Liver (tissue), 9 donors: Measurements from ENCODE around the gene CHRDL2. TPM values are rescaled to one million over a fixed set of nuclear protein-coding genes. Genes with fewer than 3 reads are reported as not detected.

Experiments used
- DNase-seq: peaks from one replicate; pipeline ENCODE4 v3.0.0-alpha.2; 2017; ENCODE audit warnings: low spot score
- H3K27ac ChIP-seq, 2 donors: one replicate each; pipeline ENCODE4 v1.7.0; 2013; ENCODE audit warnings: inconsistent platforms in 2 of 2, low read length in 2 of 2, control low read depth in 1 of 2, low read depth in 1 of 2, mild to moderate bottlenecking in 1 of 2
- H3K27me3 ChIP-seq, 4 donors: one replicate each; pipeline versions ENCODE4 v1.6.1 to v1.7.0; 2013; ENCODE audit warnings: low read length in 3 of 4, inconsistent platforms in 1 of 4, mild to moderate bottlenecking in 1 of 4, moderate library complexity in 1 of 4; ENCODE audit not compliant: control insufficient read depth in 4 of 4, insufficient read depth in 4 of 4
- H3K36me3 ChIP-seq, 4 donors: one replicate each; pipeline versions ENCODE4 v1.6.1 to v1.7.0; 2013; ENCODE audit warnings: low read length in 3 of 4, mild to moderate bottlenecking in 3 of 4, low read depth in 1 of 4, moderate library complexity in 1 of 4; ENCODE audit not compliant: control insufficient read depth in 4 of 4, insufficient read depth in 3 of 4
- H3K4me1 ChIP-seq, 4 donors: one replicate each; pipeline versions ENCODE4 v1.6.1 to v1.7.0; 2013; ENCODE audit warnings: low read length in 3 of 4, mild to moderate bottlenecking in 3 of 4, moderate library complexity in 1 of 4; ENCODE audit not compliant: control insufficient read depth in 4 of 4, insufficient read depth in 4 of 4
- H3K4me3 ChIP-seq, 3 donors: one replicate each; pipeline versions ENCODE4 v1.6.1 to v1.7.0; 2013; ENCODE audit warnings: low read length in 3 of 3, control low read depth in 1 of 3, low read depth in 1 of 3, mild to moderate bottlenecking in 1 of 3
- H3K9ac ChIP-seq, 2 donors: one replicate each; pipeline ENCODE4 v1.7.0; 2013; ENCODE audit warnings: low read length in 2 of 2, mild to moderate bottlenecking in 2 of 2, moderate library complexity in 2 of 2, control low read depth in 1 of 2, low read depth in 1 of 2
- H3K9me3 ChIP-seq, 4 donors: one replicate each; pipeline versions ENCODE4 v1.6.1 to v1.7.0; 2013; ENCODE audit warnings: low read length in 3 of 4; ENCODE audit not compliant: control insufficient read depth in 4 of 4
- EGR1 ChIP-seq, 2 donors: IDR thresholded peaks; 2 replicates each; pipeline ENCODE4 v1.6.1; 2016 to 2018; ENCODE audit warnings: antibody characterized with exemption in 2 of 2, low read depth in 2 of 2
- FOXA1 ChIP-seq: IDR thresholded peaks from 2 replicates; pipeline ENCODE4 v1.6.1; 2016; ENCODE audit warnings: antibody characterized with exemption
- FOXA2 ChIP-seq: IDR thresholded peaks from 2 replicates; pipeline ENCODE4 v1.6.1; 2016; ENCODE audit warnings: antibody characterized with exemption
- GABPA ChIP-seq, 2 donors: IDR thresholded peaks in 1 of 2; conservative IDR thresholded peaks in 1 of 2; 2 replicates each; pipeline ENCODE4 v1.6.1; 2016; ENCODE audit warnings: antibody characterized with exemption in 2 of 2, mild to moderate bottlenecking in 1 of 2, moderate library complexity in 1 of 2
- HNF4A ChIP-seq, 2 donors: conservative IDR thresholded peaks; 2 replicates each; pipeline ENCODE4 v1.6.1; 2016; ENCODE audit warnings: antibody characterized with exemption in 2 of 2, mild to moderate bottlenecking in 2 of 2
- HNF4G ChIP-seq: IDR thresholded peaks from 2 replicates; pipeline ENCODE4 v1.6.1; 2016; ENCODE audit warnings: antibody characterized with exemption
- JUND ChIP-seq, 2 donors: IDR thresholded peaks; 2 replicates each; pipeline ENCODE4 v1.6.1; 2016; ENCODE audit warnings: antibody characterized with exemption in 2 of 2
- NR2F2 ChIP-seq: IDR thresholded peaks from 2 replicates; pipeline ENCODE4 v1.6.1; 2016; ENCODE audit warnings: antibody characterized with exemption
- RAD21 ChIP-seq, 2 donors: IDR thresholded peaks; 2 replicates each; pipeline ENCODE4 v1.6.1; 2016; ENCODE audit warnings: antibody characterized with exemption in 2 of 2, mild to moderate bottlenecking in 2 of 2
- RXRA ChIP-seq, 2 donors: IDR thresholded peaks; 2 replicates each; pipeline ENCODE4 v1.6.1; 2017 to 2018; ENCODE audit warnings: antibody characterized with exemption in 2 of 2, mild to moderate bottlenecking in 1 of 2
- SP1 ChIP-seq: IDR thresholded peaks from 2 replicates; pipeline ENCODE4 v1.6.1; 2018; ENCODE audit warnings: antibody characterized with exemption, mild to moderate bottlenecking
- TAF1 ChIP-seq: conservative IDR thresholded peaks from 2 replicates; pipeline ENCODE4 v1.6.1; 2016; ENCODE audit warnings: antibody characterized with exemption, mild to moderate bottlenecking
- YY1 ChIP-seq: IDR thresholded peaks from 2 replicates; pipeline ENCODE4 v1.6.1; 2016; ENCODE audit warnings: antibody characterized with exemption, mild to moderate bottlenecking
- WGBS: extraction: QIAGEN DNeasy Blood & Tissue Kit; methylation state at CpG from one replicate; pipeline ENCODE4 v1.1.7; 2013; 5-methylcytosine and 5-hydroxymethylcytosine counted together
- polyA plus RNA-seq, 2 donors: library from polyadenylated mRNA; stranded (reverse) in 1 of 2; unstranded in 1 of 2; fragments of 200-250 nt in 1 of 2; fragments of >200 nt in 1 of 2; fragmentation: Nextera tagmentation in 1 of 2; extraction: Ambion mirVana in 1 of 2; gene quantifications; one replicate each; pipeline versions ENCODE4 v1.2.1 to v1.2.3, GENCODE V29; 2013 to 2015
- total RNA-seq, 2 donors: library from RNA; depleted of rRNA; stranded (reverse); fragments of >200 nt; gene quantifications; one replicate each; pipeline ENCODE4 v1.2.3, GENCODE V29; 2014
- TF ChIP-seq, protein P1 (sequence below): fragments of 150-350 bp; IDR thresholded peaks from 2 replicates; pipeline ENCODE4 v1.5.1; 2017; ENCODE audit warnings: improper control_type of control experiment, low read depth, low read length; ENCODE audit not compliant: missing input control
- TF ChIP-seq, protein P2 (sequence below): IDR thresholded peaks from 2 replicates; pipeline ENCODE4 v1.6.1; 2016; ENCODE audit warnings: antibody characterized with exemption
- TF ChIP-seq, protein P3 (sequence below): IDR thresholded peaks from 2 replicates; pipeline ENCODE4 v1.6.1; 2016; ENCODE audit warnings: antibody characterized with exemption, mild to moderate bottlenecking
- TF ChIP-seq, protein P4 (sequence below): IDR thresholded peaks from 2 replicates; pipeline ENCODE4 v1.6.1; 2016; ENCODE audit warnings: antibody characterized with exemption
- TF ChIP-seq, protein P5 (sequence below): IDR thresholded peaks from 2 replicates; pipeline ENCODE4 v1.6.1; 2016; ENCODE audit warnings: antibody characterized with exemption
- donor health status: healthy.
- donor health status: healthy.
- donor health status: healthy.
- donor health status: healthy.
- donor health status: healthy.

CHRDL2 gene
- total and polyA plus RNA-seq, 4 donors = 1.8 to 19.0 (median 15.8) TPM; not detected in 1

DNA sequence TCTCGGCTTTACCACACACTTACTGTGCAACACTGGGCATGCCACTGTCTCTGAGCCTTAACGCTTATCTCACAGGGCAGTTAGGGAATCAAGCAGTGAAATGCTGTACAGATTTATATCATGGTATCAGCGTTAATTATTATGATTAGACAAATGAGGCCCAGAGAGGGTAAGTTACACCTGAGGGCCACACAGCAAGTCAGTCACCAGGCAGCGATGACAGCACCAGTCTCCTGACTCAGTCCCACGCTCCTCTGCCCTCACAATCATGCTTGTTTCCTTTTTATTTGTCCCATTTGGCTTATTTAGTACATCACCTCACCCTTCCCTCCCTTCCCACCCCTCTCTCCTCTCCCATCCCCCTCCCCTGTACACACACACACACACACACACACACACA lies 12.2 kb downstream of the CHRDL2 start:
- no peaks in the 10 kb centered on the region for H3K9me3 ChIP-seq
- no peak for DNase-seq
- no peaks in the 10 kb centered on the region for H3K27me3 ChIP-seq
- H3K9ac ChIP-seq = no peak overlapping the region
- no peak overlapping the region for H3K4me3 ChIP-seq
- no peaks in the 10 kb centered on the region for H3K36me3 ChIP-seq
- H3K27ac ChIP-seq = no peak overlapping the region
- H3K4me1 ChIP-seq = no peaks in the 10 kb centered on the region
- TF ChIP-seq FOXA2 (no peak), GABPA (IDR thresholded peaks at IDR 0.05 in 1 of 2, conservative IDR thresholded peaks at IDR 0.05 in 1 of 2) (no peak), RAD21 (IDR thresholded peaks at IDR 0.05) (no peak), JUND (IDR thresholded peaks at IDR 0.05) (no peak), TAF1 (no peak)
- TF ChIP-seq, protein P1, sequence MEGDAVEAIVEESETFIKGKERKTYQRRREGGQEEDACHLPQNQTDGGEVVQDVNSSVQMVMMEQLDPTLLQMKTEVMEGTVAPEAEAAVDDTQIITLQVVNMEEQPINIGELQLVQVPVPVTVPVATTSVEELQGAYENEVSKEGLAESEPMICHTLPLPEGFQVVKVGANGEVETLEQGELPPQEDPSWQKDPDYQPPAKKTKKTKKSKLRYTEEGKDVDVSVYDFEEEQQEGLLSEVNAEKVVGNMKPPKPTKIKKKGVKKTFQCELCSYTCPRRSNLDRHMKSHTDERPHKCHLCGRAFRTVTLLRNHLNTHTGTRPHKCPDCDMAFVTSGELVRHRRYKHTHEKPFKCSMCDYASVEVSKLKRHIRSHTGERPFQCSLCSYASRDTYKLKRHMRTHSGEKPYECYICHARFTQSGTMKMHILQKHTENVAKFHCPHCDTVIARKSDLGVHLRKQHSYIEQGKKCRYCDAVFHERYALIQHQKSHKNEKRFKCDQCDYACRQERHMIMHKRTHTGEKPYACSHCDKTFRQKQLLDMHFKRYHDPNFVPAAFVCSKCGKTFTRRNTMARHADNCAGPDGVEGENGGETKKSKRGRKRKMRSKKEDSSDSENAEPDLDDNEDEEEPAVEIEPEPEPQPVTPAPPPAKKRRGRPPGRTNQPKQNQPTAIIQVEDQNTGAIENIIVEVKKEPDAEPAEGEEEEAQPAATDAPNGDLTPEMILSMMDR = no peak
- TF ChIP-seq, protein P2, sequence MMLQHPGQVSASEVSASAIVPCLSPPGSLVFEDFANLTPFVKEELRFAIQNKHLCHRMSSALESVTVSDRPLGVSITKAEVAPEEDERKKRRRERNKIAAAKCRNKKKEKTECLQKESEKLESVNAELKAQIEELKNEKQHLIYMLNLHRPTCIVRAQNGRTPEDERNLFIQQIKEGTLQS = no peak
- 91% methylated on average over 5 of the region's 5 CpGs for WGBS

DNA sequence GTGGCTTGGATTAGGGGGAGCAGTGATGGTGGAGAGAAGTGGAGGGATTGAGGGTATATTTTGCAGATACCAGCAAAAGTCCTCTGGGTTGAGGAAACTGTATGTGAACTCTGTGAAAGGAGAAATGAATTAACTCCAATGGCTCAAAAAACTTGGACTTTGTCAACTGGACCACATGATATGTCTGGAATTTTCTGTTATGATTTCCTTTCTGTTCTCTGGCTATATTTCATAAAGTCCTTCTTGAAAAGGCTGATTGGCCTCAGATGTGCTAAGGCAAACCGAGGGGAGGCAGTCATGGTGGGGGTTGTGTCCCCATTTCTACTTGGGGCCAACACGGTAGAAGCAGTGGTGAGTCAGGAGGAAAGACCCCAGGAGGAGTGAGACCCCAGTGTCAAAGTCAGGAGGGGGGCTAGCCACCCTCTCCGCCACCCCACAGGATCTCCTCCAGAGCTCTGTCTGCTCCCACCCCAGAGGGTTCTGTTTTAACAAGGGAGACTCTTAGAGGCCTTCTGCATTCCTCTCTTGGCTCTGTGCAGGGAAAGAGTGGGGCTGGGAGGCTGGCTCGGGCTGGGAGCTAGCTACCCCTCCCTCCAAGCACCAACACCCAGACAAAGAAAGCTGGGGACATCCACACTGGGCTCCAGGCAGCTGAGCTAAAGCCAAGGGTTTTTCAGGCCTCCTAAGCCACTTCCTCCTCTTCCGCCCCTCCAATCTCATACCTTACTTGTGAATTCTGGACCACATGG lies 13.8 kb downstream of the CHRDL2 start:
- no peak for DNase-seq
- no peak overlapping the region for H3K27ac ChIP-seq
- no peak overlapping the region for H3K4me3 ChIP-seq
- H3K27me3 ChIP-seq = no peaks in the 10 kb centered on the region
- H3K9ac ChIP-seq = no peak overlapping the region
- TF ChIP-seq, protein P3, sequence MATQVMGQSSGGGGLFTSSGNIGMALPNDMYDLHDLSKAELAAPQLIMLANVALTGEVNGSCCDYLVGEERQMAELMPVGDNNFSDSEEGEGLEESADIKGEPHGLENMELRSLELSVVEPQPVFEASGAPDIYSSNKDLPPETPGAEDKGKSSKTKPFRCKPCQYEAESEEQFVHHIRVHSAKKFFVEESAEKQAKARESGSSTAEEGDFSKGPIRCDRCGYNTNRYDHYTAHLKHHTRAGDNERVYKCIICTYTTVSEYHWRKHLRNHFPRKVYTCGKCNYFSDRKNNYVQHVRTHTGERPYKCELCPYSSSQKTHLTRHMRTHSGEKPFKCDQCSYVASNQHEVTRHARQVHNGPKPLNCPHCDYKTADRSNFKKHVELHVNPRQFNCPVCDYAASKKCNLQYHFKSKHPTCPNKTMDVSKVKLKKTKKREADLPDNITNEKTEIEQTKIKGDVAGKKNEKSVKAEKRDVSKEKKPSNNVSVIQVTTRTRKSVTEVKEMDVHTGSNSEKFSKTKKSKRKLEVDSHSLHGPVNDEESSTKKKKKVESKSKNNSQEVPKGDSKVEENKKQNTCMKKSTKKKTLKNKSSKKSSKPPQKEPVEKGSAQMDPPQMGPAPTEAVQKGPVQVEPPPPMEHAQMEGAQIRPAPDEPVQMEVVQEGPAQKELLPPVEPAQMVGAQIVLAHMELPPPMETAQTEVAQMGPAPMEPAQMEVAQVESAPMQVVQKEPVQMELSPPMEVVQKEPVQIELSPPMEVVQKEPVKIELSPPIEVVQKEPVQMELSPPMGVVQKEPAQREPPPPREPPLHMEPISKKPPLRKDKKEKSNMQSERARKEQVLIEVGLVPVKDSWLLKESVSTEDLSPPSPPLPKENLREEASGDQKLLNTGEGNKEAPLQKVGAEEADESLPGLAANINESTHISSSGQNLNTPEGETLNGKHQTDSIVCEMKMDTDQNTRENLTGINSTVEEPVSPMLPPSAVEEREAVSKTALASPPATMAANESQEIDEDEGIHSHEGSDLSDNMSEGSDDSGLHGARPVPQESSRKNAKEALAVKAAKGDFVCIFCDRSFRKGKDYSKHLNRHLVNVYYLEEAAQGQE = no peak
- TF ChIP-seq HNF4A (conservative IDR thresholded peaks at IDR 0.05) (no peak), TAF1 (no peak), HNF4G (no peak), FOXA1 (no peak), EGR1 (IDR thresholded peaks at IDR 0.05; ENCODE audit: low read depth in 2 of 2) (no peak), FOXA2 (no peak), SP1 (no peak), JUND (IDR thresholded peaks at IDR 0.05) (no peak), RAD21 (IDR thresholded peaks at IDR 0.05) (no peak), GABPA (IDR thresholded peaks at IDR 0.05 in 1 of 2, conservative IDR thresholded peaks at IDR 0.05 in 1 of 2) (no peak), RXRA (IDR thresholded peaks at IDR 0.05) (no peak), NR2F2 (no peak), YY1 (no peak)
- TF ChIP-seq, protein P2 = no peak
- TF ChIP-seq, protein P4, sequence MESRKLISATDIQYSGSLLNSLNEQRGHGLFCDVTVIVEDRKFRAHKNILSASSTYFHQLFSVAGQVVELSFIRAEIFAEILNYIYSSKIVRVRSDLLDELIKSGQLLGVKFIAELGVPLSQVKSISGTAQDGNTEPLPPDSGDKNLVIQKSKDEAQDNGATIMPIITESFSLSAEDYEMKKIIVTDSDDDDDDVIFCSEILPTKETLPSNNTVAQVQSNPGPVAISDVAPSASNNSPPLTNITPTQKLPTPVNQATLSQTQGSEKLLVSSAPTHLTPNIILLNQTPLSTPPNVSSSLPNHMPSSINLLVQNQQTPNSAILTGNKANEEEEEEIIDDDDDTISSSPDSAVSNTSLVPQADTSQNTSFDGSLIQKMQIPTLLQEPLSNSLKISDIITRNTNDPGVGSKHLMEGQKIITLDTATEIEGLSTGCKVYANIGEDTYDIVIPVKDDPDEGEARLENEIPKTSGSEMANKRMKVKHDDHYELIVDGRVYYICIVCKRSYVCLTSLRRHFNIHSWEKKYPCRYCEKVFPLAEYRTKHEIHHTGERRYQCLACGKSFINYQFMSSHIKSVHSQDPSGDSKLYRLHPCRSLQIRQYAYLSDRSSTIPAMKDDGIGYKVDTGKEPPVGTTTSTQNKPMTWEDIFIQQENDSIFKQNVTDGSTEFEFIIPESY = no peak
- TF ChIP-seq, protein P5, sequence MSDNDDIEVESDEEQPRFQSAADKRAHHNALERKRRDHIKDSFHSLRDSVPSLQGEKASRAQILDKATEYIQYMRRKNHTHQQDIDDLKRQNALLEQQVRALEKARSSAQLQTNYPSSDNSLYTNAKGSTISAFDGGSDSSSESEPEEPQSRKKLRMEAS = no peak
- TF ChIP-seq, protein P1 = no peak
- 87% methylated on average over 5 of the region's 5 CpGs for WGBS
- H3K36me3 ChIP-seq = no peaks in the 10 kb centered on the region
- H3K9me3 ChIP-seq = no peaks in the 10 kb centered on the region
- H3K4me1 ChIP-seq = no peaks in the 10 kb centered on the region
